GM23248 (cell line): ENCODE data around the gene KCTD7. TPM values are rescaled to one million over a fixed set of nuclear protein-coding genes. Genes with fewer than 3 reads are reported as not detected.
A peak's percentile ranks its signal among the peaks of the same experiment; 100 is the strongest.
"Not testable (repeated sequence)": the region's sequence is repeated elsewhere in the genome, so short reads cannot be mapped to it uniquely, and the experiment has no call there.

ENCODE experiments used
- DNase-seq: peaks from one replicate; pipeline ENCODE4 v3.0.0-alpha.2; 2015
- H2AFZ ChIP-seq: fragments of 200-600 bp; sonication (generic); 2 replicates; pipeline ENCODE4 v1.6.1; 2016; ENCODE audit warnings: antibody characterized with exemption
- H3F3A ChIP-seq: fragments of 200-600 bp; sonication (generic); 2 replicates; pipeline ENCODE4 v1.6.1; 2016; ENCODE audit warnings: mild to moderate bottlenecking, antibody characterized with exemption, mixed run types; ENCODE audit not compliant: insufficient read depth
- H3K27ac ChIP-seq: fragments of 200-600 bp; sonication (generic); 2 replicates; pipeline ENCODE4 v1.5.1; 2016; ENCODE audit warnings: mild to moderate bottlenecking
- H3K27me3 ChIP-seq: fragments of 200-600 bp; sonication (generic); replicated peaks from 2 replicates; pipeline ENCODE4 v1.6.1; 2016; ENCODE audit warnings: mild to moderate bottlenecking; ENCODE audit not compliant: insufficient read depth
- H3K36me3 ChIP-seq: fragments of 200-600 bp; sonication (generic); 2 replicates; pipeline ENCODE4 v1.6.1; 2016; ENCODE audit warnings: low read depth, mild to moderate bottlenecking
- H3K4me1 ChIP-seq: fragments of 200-600 bp; sonication (generic); 2 replicates; pipeline ENCODE4 v1.6.1; 2016; ENCODE audit warnings: mild to moderate bottlenecking; ENCODE audit not compliant: insufficient read depth
- H3K4me2 ChIP-seq: fragments of 200-600 bp; sonication (generic); one replicate; pipeline ENCODE4 v1.6.1; 2016; ENCODE audit warnings: mild to moderate bottlenecking; ENCODE audit not compliant: unreplicated experiment
- H3K4me3 ChIP-seq: fragments of 200-600 bp; sonication (generic); 2 replicates; pipeline ENCODE4 v1.5.1; 2016; ENCODE audit warnings: mild to moderate bottlenecking
- H3K79me2 ChIP-seq: fragments of 200-600 bp; sonication (generic); 2 replicates; pipeline ENCODE4 v1.6.1; 2016; ENCODE audit warnings: mild to moderate bottlenecking; ENCODE audit not compliant: insufficient read depth
- H3K9ac ChIP-seq: fragments of 200-600 bp; sonication (generic); 2 replicates; pipeline ENCODE4 v1.6.1; 2016; ENCODE audit warnings: mild to moderate bottlenecking
- H3K9me2 ChIP-seq: fragments of 200-600 bp; sonication (generic); 2 replicates; pipeline ENCODE4 v1.6.1; 2016; ENCODE audit warnings: mixed run types, mild to moderate bottlenecking, moderate library complexity; ENCODE audit not compliant: insufficient read depth
- H3K9me3 ChIP-seq: fragments of 200-600 bp; sonication (generic); one replicate; pipeline ENCODE4 v1.6.1; 2017; ENCODE audit warnings: low read depth
- H4K20me1 ChIP-seq: fragments of 200-600 bp; sonication (generic); 2 replicates; pipeline ENCODE4 v1.6.0; 2016; ENCODE audit not compliant: insufficient read depth
- EZH2 ChIP-seq: fragments of 200-600 bp; sonication (generic); IDR thresholded peaks from 2 replicates; pipeline ENCODE4 v1.6.1; 2018; ENCODE audit warnings: antibody characterized with exemption, mild to moderate bottlenecking; ENCODE audit not compliant: insufficient read depth, poor library complexity, severe bottlenecking
- EZH2phosphoT487 ChIP-seq: fragments of 200-600 bp; sonication (generic); IDR thresholded peaks from 2 replicates; pipeline ENCODE4 v1.6.1; 2018; ENCODE audit warnings: antibody characterized with exemption, moderate library complexity, mild to moderate bottlenecking, low read depth; ENCODE audit not compliant: insufficient read depth
- WGBS, 2 experiments: methylation state at CpG; one replicate each; pipeline ENCODE4 v1.1.6; 2015 to 2017; ENCODE audit warnings: low lambda C conversion rate in 2 of 2, low coverage in 1 of 2; ENCODE audit errors: missing lambda C conversion rate in 2 of 2; 5-methylcytosine and 5-hydroxymethylcytosine counted together
- in situ Hi-C: fragments of 300-500 bp; cut with MboI; formaldehyde crosslinking; loops from 2 replicates; pipeline ENCODE4 v1.15.0; 2020
- polyA plus RNA-seq: library from polyadenylated mRNA; unstranded; fragments of >200 nt; fragmentation: Nextera tagmentation; extraction: Ambion mirVana; gene quantifications from 2 replicates; pipeline ENCODE4 v1.2.1, GENCODE V29; 2016
- total RNA-seq: library from RNA; depleted of rRNA; stranded (reverse); fragments of >200 nt; shearing (Covaris generic); gene quantifications from 2 replicates; pipeline ENCODE4 v1.2.3, GENCODE V29; 2014

Gene KCTD7
- total and polyA plus RNA-seq, 2 experiments from 2014 or later: 5.0 to 11.6 TPM

- WGBS, 2 experiments: 90 to 96% methylated on average over 1 of the region's 1 CpG
- in situ Hi-C loops: no loop called here
- peaks cover 30% of the 10 kb centered on the region for H3F3A ChIP-seq
- no peak overlapping the region for H3K4me3 ChIP-seq
- H3K27me3 ChIP-seq: no peaks in the 10 kb centered on the region
- TF ChIP-seq EZH2phosphoT487: no peak
- no peak for TF ChIP-seq EZH2
- H3K79me2 ChIP-seq: peaks cover 100% of the 10 kb centered on the region
- H4K20me1 ChIP-seq: peaks cover 17% of the 10 kb centered on the region
- peaks cover 47% of the 10 kb centered on the region for H3K4me1 ChIP-seq
- no peak overlapping the region for H3K9ac ChIP-seq
- H3K9me2 ChIP-seq: no peaks in the 10 kb centered on the region
- no peak overlapping the region for H3K4me2 ChIP-seq
- DNase-seq: no peak
- H2AFZ ChIP-seq: no peak overlapping the region
- peaks cover 22% of the 10 kb centered on the region; the same call in 1 of the 2 replicates for H3K36me3 ChIP-seq
- H3K27ac ChIP-seq: peak overlapping the region; percentile 19
- no peaks in the 10 kb centered on the region for H3K9me3 ChIP-seq
Observed at GRCh38 chr7:66586181-66586580, 42.5 kb upstream of the KCTD7 start.

- H3K36me3 ChIP-seq, H3K27me3 ChIP-seq, H2AFZ ChIP-seq, in situ Hi-C loops, H3K9me2 ChIP-seq, H3K4me3 ChIP-seq, H3K9me3 ChIP-seq: not testable (repeated sequence)
- Histone ChIP-seq H3F3A (peaks cover 36% of the 10 kb centered on the region), H3K27ac (peak overlapping the region; percentile 53), H4K20me1 (peaks cover 14% of the 10 kb centered on the region), H3K4me1 (peaks cover 55% of the 10 kb centered on the region), H3K9ac (peak overlapping the region; percentile 9; the same call in 1 of the 2 replicates), H3K4me2 (peak overlapping the region; percentile 43), H3K79me2 (peaks cover 100% of the 10 kb centered on the region)
- WGBS, 2 experiments: 80 to 100% methylated on average over 1 of the region's 1 CpG
- peak; percentile 44 for DNase-seq
Observed at GRCh38 chr7:66588226-66588625, 40.5 kb upstream of the KCTD7 start.

- Histone ChIP-seq H3K9ac (peak overlapping the region; percentile 9; the same call in 1 of the 2 replicates), H3K4me1 (peaks cover 55% of the 10 kb centered on the region), H3K79me2 (peaks cover 98% of the 10 kb centered on the region), H3K27ac (peak overlapping the region; percentile 53), H4K20me1 (peaks cover 14% of the 10 kb centered on the region), H3K4me2 (peak overlapping the region; percentile 43), H3F3A (peaks cover 36% of the 10 kb centered on the region)
- H2AFZ ChIP-seq, in situ Hi-C loops, H3K4me3 ChIP-seq, DNase-seq, H3K27me3 ChIP-seq, H3K9me3 ChIP-seq, H3K9me2 ChIP-seq, H3K36me3 ChIP-seq: not testable (repeated sequence)
- WGBS, 2 experiments: 63 to 66% methylated on average over 5 of the region's 5 CpGs
Observed at GRCh38 chr7:66588856-66589570, 39.7 kb upstream of the KCTD7 start.

- H4K20me1 ChIP-seq: peaks cover 11% of the 10 kb centered on the region
Observed at GRCh38 chr7:66590302-66591057, 38.2 kb upstream of the KCTD7 start.

GRCh38 chr7:66591058-66591798, 37.5 kb upstream of the KCTD7 start:
- H3K9me2 ChIP-seq, H3K27me3 ChIP-seq, in situ Hi-C loops, H3K36me3 ChIP-seq, H4K20me1 ChIP-seq, H3K9me3 ChIP-seq: not testable (repeated sequence)
- H3K4me1 ChIP-seq: peaks cover 46% of the 10 kb centered on the region
- peak; percentile 61 for DNase-seq
- H3K27ac ChIP-seq: peak overlapping the region; percentile 99
- peak overlapping the region; percentile 99 for H3K4me3 ChIP-seq
- WGBS, 2 experiments: 1% methylated on average over 28 to 35 of the region's 35 CpGs
- peak overlapping the region; percentile 89 for H2AFZ ChIP-seq
- H3K9ac ChIP-seq: peak overlapping the region; percentile 100
- H3F3A ChIP-seq: peaks cover 30% of the 10 kb centered on the region
- H3K79me2 ChIP-seq: peaks cover 88% of the 10 kb centered on the region
- peak overlapping the region; percentile 95 for H3K4me2 ChIP-seq

More at GRCh38 chr7:66590302-66591057, 38.2 kb upstream of the KCTD7 start:
- WGBS, 2 experiments: 25 to 28% methylated on average over 11 of the region's 11 CpGs
- H3K36me3 ChIP-seq, in situ Hi-C loops, H3K27me3 ChIP-seq, H2AFZ ChIP-seq, H3K9me3 ChIP-seq, H3K9me2 ChIP-seq: not testable (repeated sequence)
- DNase-seq: peak; percentile 89
- H3K4me2 ChIP-seq: peak overlapping the region; percentile 95
- H3K79me2 ChIP-seq: peaks cover 95% of the 10 kb centered on the region
- H3F3A ChIP-seq: peaks cover 34% of the 10 kb centered on the region
- peak overlapping the region; percentile 99 for H3K4me3 ChIP-seq
- H3K27ac ChIP-seq: peak overlapping the region; percentile 99
- peaks cover 53% of the 10 kb centered on the region for H3K4me1 ChIP-seq
- H3K9ac ChIP-seq: peak overlapping the region; percentile 100
